Kidney tubule cell (primary cell): ENCODE data around the gene DNAH17.

Experiments
- DNase-seq: peaks from one replicate; pipeline ENCODE4 v3.0.0-alpha.2; 2018; ENCODE audit warnings: low spot score

Gene DNAH17

DNA sequence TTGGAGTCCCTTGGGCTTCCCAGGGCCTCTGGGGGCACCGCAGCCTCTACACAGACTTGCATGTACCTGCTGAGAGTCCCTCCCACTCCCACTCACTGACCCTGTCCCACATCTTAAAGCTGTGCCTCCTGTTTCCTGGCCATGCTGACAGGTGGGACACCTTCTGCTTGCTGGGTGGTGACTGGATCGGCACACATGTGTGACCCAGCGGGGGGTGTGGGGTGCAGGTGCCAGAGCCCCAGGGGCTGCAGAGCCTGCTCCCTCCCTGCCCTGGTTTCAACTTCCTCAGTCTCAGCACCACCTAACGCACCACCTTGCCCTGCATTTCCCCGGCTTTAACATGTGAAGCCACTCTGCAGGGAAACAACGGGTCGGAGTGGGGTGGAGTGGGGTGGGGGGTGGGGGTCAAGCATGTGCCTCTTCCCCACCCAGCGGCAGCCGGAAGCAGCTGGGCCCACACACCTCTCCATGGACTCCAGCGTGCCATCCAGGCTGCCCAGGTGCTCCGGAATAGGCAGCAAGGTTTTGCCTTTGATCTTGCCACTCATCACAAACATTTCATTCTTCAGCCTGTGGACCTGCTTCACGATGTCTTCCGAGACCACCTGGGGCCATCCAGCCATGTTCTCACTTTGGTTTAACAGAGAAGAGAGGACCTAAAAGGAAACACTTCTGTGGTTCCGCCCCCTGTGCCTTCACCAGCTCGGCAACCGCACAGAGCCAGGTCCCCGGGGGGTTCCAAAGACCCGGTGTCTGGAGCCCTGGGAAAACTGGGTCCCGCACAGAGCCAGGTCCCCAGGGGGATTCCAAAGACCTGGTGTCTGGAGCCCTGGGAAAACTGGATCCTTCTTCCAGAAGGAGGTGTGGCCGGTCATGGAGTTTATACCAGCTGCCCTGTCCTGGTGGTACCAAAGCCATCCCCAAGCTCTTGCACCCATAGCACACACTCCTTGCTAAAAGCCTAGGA lies 4.7 kb downstream of the DNAH17 start:
- no peak for DNase-seq

- no peak for DNase-seq
These were observed 5.9 kb downstream of the DNAH17 start for GRCh38 chr17:78571329-78571728.

DNA sequence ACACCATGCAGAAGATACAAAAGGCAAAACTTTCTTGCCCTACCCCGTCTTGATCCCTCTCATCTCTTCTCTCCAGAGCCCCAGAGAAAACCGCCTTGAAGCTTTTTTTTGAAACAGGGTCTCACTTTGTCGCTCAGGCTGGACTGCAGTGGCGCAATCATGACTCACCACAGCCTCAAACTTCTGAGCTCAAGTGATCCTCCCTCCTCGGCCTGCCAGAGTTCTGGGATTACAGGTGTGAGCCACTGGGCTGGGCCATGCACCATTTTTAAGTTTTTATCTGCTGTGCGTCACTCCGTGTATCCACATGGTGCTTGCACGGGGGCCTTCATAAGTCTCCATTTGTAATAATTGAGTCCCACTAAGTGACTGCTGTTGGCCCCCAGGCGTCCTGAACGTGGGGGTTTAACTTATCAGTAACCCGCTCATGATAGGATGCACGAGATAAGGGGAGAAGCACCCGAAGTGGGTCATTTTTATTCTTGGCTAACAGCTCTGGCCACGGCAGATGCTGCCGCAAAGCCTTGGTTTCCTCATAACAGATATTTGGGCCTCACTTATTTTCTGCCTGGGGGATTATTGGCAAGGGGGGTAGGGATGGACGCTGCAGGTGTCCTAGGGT lies 8.6 kb downstream of the DNAH17 start:
- peak; percentile 42 for DNase-seq

DNA sequence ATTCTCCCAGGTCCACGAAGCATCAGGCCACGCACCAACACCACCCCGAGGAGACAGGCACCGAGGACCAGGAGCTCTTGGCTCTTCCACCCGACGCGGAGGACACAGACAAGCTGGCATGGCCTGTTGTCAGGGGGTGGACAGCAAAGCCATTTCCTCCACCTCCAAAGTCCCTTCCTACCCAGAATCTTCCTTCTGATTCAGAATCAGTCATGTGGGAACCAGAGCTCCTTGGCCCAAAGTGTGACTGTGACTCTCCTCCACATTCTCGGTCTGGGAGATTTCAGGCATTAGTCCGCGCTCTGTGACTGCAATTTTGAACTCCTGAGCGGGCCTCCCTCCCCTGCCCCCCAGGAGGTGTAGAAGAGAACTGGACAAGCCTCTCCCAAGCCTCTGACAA lies 9.2 kb downstream of the DNAH17 start:
- DNase-seq: peak; percentile 75

DNA sequence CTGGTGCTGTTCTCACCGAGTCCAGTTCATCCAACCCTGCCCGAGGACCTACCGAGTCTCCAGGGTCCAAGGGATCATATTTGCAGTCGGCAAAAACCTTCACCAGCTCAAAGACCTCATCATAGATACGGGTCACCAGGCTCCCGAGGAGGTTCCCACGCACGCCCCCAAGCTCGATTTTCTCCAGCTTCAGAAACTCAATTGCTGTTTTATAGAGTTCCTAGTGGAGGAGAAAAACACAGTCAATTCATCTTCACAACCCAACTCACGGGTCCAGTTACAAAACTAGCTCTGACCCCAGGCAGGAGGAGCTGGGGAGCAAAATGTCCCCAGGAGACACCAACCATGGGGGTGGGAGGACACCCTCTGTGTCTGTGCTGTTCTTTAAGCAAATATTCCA lies 10.2 kb downstream of the DNAH17 start:
- no peak for DNase-seq

DNA sequence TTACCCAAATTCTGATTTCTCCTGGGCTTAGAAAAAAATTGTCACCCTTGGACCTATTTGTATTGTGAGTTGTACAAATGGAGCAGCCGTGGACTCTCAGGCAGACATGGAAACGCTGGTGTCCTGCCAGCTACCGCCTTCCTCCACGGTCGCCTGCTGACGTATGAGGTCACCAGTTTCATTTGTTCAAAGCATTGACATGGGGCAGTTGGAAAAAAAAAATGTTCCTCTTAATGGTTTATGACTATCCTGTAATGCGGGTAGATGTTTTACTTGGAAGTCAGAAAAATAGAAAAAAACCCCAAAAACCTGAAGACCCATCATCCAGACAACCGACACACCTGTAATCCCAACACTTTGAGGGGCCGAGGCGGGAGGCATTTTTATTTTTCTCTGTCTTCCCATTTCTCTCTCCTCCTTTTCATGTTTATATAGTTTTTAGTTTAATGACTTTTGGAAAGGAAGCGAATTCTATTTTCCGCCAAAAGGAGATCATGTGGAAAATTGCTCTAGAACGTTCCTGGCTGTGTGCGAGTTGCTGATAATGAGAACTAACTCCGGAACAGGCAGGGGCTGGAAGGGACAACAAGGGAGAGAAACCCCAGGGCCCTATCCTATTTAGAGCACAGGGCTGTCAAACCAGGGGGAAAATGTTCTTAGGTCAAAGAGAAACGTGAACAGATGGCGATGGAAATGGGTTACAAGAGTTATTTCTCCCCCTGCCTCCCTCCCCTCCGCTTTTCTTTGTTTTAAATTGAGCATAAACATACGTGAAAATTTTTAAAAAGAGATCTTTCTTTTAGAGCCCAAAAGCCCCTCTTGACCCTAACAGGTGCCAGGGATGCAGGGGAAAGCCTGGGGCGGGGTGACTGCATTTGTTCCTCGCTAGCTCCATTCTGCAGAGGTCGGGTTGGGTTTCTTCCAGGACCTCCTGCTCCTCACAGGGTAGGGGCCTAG lies 13.7 kb downstream of the DNAH17 start:
- DNase-seq: peak; percentile 38

DNA sequence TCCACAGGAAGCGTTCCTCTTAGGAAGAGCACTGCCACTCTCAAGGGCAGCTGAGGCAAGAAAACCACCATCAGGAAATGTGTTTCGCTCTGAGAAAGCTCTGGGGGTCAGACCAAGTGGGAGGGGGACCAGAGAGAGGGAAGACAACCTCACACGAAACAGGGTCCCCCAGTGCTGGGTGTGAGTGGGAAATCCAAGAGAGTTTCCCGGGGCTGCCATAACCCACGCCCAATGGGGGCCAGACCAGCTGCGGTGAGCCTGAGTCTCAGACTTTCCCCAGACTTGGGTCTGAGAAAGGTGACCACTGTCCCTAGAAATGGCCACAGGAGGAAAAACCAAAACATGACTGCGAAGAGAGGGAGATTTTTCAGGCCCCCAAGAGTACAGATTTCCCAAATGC lies 14.5 kb downstream of the DNAH17 start:
- DNase-seq: no peak

DNA sequence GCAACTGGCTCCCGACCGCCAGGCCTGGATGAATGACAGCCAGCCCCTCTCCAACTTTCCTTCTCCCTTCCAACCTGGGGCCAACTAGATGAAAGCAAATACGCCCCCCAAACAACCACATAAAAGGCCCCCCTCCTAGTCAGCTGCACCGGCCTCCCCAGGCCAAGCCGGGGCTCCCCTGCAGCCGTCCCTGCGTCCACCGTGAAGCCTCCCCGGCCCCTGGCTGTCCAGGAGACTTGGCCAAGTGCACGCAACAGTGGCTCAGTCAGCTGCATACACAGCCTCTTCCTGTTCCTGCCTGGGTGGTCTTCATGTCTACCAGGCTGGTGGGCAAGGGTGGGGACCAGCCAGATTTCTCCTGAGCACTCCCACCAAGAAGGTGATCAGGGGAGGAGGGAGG lies 16.0 kb downstream of the DNAH17 start:
- no peak for DNase-seq

DNA sequence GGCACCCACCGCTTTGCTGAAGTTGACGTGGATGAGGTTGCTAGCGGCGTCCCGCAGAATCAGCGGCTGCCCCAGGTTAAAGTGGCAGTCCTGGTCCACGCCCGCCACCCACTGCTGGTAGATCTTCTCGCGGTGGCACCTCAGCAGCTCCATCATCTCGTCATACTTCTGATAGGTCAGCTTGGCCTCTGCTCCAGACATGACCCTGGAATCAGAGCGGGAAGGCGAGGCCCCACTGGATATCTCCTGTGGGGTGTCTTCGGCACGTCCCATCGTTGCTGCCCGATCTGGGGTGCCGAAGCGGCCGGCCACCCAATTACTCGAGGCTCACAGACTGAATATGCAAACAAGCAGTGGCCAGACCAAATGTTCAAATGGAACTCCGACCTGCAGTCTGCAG lies 16.5 kb downstream of the DNAH17 start:
- DNase-seq: no peak

GRCh38 chr17:78559749-78560368 lies 17.3 kb downstream of the DNAH17 start:
- DNase-seq: no peak

GRCh38 chr17:78558989-78559388 lies 18.2 kb downstream of the DNAH17 start:
- DNase-seq: no peak

DNA sequence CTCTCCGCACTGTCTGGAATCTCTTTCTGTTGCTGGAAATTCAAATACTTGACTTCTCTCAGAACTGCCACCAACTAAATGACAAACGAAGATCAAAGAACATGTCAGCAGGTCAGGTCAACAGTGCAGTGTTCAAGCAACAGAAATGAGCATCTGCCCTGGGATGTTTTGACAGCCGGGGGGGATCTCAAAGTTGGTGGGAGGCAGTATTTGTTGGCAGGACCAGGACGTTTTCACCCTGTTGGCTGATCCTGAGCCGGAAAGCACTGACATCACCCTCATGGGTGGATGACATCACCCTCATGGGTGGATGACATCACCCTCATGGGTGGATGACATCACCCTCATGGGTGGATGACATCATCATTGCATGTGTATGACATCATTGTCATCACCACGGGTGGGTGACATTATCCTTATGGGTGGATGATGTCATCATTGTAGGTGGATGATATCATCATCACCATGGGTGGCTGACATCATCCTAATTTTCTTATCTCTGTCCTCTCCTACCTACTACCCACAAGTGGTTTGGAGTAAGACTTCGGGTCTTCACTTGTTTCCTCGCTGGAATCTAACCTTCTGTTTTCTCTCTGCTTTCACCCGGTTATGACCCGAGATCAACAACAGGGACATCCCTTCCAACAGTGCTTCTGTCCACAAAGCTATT lies 18.9 kb downstream of the DNAH17 start:
- peak; percentile 43 for DNase-seq

- DNase-seq: peak; percentile 89
These were observed 19.6 kb downstream of the DNAH17 start for GRCh38 chr17:78557598-78558039.

- no peak for DNase-seq
These were observed 20.4 kb downstream of the DNAH17 start for GRCh38 chr17:78556812-78557211.

- no peak for DNase-seq
These were observed 21.3 kb downstream of the DNAH17 start for GRCh38 chr17:78555746-78556401.

DNA sequence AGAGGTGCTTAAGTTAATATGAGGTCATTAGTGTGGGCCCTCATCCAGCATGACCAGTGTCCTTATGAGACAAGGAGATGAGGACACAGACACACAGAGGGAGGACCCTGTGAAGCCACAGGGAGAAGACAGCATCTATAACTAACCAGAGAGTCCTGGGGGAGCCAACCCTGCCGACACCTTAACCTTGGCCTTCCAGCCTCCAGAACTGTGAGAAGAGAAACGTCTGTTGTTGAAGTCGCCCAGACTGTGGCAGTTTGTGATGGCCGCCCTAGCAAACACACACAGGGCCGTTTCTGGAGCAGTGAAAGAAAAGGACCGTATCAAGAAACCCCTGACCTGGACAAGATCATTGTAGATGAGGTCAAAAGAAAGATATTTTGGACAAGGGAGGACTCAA lies 26.7 kb downstream of the DNAH17 start:
- no peak for DNase-seq

DNA sequence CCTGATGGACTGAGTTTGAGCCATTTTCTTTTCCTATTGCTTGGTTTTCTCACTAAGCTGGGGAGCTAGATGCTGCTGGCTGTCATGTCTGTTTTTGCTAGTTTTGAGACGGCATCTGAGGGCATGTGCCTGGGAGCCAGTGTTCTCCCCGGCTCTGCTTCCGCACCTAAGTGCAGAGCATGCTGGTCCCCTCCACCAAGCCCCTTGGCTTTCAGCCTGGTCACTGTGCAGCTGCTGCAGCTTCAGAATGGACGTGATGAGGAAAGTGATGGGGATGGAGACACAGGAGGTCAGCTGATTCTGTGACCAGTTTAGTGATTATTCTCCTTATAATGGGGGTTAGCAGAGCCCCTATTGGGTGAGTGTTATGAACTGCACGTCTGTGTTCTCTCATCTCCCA lies 28.5 kb downstream of the DNAH17 start:
- DNase-seq: no peak

DNA sequence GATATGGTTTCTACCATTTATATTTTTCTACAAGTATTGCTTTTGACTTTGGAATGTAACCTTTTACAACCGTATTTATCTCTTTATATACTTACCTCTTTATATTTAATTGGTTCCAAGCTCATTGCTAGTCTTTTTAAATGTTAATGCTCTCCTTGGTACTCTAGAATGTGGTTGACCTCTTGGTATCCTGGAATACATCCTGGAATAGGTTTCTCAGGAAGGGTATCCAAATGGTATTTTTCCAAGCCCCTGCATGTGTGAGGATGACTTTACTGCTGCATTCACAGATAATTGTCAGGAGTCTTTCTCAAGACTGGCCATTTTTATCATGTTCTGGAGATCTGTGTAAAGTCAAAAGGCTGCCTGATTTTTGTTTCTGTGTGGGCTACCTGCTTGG lies 30.2 kb downstream of the DNAH17 start:
- no peak for DNase-seq

DNA sequence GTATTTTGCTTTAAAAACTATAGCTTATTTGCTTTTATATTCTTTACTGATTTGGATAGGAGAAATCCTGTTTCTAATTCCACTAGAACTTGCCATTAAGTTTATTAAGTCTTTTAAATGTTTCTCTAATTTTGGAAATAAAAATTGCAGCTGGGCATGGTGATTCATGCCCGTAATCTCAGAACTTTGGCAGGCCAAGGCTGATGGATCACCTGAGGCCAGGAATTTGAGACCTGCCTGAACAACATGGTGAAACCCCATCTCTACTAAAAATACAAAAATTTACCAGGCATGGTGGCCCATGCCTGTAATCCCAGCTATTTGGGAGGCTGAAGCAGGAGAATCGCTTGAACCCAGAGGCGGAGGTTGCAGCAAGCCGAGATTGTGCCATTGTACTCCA lies 30.7 kb downstream of the DNAH17 start:
- DNase-seq: no peak

DNA sequence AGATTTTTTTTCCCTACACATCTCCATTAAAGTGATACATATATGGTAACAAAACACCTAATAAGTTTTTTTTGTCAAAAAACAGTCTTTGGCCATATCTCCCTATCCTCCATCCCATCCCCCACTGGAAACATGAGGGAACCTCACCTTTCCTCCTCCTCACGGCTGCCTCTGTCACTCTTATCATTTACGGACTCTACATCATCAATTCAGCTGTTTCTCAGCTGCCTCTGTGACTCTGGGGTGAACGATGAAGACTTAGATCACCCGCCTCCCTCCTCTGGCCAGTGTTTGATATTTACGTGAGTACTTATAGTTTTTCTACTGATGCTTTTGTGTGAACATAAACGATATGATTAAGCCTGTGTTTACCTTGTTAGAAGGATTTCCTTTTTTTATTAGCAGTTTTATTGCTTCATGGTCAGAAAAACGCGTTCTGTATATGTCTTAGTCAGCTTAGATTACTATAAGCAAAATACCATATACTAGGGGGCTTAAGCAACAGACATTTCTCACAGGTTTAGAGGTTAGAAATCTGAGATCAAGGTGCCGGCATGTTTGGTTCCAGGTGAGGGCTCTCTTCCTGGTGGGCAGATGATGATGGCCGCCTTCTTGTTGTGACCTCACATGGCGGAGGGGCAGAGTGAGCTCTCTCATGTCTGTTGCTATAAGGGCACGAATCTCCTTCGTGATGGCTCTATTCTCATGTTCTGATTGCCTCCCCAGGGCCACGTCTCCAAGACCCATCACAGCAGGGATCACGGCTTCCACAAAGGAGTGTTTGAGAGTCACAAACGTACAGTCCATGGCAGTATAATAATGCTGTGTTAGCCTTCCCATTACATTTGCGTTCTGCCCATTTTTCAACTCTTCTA lies 32.1 kb downstream of the DNAH17 start:
- DNase-seq: no peak
